ENCODE data around the gene EHMT1.

The EHMT1 gene

DNA sequence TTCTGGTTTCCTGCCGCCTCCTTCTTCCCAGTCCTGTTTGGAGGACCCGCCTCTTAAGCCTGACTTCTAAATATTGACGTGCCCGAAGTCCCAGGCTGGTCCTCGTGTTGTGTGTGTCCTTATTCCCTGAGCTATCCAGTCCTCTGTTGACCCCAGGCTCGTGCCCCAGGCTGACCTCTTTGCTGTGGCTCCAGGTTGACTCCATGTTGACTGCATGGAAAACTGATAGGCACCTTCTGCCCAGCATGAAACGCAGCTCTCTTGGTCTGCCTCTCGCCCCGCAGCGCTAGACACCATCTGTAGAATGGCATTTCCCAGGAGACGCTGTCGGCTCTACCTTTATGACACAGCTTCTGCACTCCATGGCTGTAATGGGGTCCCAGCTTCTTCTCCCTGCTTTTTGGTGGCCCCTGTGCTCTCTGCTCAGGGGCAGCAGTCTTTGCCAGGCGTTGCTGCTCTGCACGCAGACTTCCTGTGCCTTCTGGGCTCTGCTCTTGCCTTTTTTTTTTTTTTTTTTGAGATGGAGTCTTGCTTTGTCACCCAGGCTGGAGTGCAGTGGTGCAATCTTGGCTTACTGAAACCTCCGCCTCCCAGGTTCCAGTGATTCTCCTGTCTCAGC, 28.4 kb downstream of the EHMT1 start:
- no peak for DNase-seq (ENCODE audit: low spot score)

DNA sequence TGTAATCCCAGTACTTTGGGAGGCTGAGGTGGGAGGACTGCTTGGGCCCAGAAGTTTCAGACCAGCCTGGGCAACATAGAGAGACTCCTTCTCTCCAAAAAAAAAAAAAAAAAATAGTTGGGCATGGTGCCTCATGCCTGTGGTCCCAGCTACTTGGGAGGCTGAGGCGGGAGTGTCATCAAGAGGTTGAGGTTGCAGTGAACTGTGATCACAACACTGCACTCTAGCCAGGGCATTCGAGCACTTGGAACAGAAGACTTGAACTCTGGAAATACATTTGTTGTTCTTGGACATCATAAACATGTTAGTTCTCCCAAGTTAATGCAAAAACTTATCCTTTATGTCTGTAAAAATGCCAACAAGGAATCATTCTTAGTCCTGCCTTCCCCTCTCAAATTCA, 29.6 kb downstream of the EHMT1 start:
- no peak for DNase-seq (ENCODE audit: low spot score)

DNA sequence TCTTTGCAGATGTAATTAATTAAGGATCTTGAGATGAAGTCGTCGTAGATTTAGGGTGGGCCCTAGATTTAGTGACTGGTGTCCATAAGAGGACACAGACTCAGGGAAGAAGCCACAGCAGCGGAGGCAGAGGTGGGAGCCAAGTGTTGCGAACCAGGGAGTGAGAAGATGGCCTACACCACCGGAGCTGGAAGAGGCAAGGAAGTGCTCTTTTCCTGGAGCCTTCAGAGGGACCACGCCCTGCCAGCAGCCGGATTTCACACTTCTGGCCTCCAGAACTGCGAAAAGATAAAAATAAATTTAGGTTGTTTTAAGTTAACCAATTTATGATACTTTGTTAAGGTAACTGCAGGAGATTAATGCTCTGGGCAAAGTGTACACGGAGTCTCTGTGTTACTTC, 30.7 kb downstream of the EHMT1 start:
- no peak for DNase-seq (ENCODE audit: low spot score)

DNA sequence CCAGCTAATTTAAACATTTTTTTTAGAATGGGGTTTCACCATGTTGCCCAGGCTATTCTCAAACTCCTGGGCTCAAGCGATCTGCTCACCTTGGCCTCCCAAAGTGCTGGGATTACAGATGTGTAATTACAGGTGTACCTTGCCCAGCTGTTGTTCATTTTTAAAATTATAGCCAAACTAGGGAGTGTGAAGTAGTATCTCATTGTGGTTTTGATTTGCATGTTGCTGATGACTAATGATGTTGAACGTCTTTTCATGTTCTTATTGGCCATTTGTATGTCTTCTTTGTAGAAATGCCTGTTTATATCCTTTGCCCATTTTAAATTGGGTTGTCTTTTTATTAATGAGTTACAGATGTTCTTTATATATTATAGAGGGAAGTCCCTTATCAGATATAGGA, 31.5 kb downstream of the EHMT1 start:
- no peak for DNase-seq (ENCODE audit: low spot score)

DNA sequence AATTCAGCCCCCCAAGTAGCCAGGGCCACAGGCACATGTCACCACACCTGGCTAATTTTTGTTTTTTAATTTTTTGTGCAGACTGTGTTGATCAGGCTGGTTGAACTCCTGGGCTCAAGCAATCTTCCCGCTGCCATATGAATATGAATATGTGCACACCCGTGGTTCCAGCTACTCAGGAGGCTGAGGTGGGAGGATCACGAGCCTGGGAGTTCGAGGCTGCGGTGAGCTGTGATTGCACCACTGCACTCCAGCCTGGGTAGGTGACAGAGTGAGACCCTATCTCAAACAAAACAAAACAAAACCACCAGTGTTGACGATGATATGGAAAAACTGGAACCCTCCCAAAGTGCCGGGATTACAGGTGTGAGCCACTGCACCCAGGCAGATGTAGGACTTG, 32.0 kb downstream of the EHMT1 start:
- DNase-seq (ENCODE audit: low spot score), result no peak

DNA sequence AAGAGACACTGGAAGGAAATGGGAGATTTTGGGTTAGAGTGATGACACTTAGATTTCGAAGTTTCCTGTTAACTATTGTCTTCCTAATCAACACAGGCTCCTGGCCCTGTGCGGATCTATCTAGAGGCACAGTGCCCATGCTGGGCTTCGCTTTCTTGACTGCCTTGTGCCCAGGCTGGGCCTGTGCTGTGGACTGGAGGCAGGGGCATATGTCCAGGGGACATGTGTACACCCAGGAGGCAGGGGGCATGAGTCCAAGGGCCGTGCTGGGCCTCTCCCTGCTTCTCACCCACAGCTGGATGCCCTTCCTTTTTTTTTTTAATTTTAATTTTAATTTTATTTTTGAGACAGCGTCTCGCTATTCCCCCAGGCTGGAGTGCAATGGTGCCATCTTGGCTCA, 37.6 kb downstream of the EHMT1 start:
- DNase-seq (ENCODE audit: low spot score), result no peak

DNA sequence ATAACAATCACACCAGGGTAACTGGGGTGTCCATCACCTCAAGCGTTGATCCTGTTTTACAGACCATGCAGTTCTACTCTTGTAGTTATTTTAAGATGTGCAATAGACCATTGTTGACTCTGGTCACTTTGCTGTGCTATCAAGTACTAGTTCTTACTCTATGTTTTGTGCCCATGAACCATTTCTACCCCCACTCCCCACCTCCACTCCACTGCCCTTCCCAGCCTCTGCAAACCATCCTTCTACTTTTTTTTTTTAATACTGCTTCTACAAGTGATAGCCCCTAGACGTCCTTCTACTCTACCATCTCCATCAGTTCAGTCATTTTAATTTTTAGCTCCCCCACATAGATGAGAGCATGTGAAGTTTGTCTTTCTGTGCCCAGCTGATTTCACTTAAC, 38.8 kb downstream of the EHMT1 start:
- no peak for DNase-seq (ENCODE audit: low spot score)

DNA sequence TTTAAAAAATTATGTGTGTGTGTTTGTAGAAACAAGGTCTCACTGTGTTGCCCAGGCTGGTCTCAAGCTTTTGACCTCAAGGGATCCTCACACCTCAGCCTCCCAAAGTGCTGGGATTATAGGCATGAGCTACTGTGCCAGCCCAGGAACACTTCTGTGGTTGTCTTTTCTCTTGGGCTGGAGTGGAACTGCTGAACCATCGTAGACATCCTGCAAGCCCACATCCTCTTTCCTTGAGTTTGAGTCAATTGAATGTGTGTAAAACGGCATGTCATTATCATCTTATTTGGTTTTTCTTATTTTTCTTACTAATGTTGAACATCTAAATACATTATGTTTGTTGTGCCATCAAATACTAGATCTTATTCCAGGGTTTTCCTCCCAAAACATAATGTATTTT, 40.0 kb downstream of the EHMT1 start:
- no peak for DNase-seq (ENCODE audit: low spot score)

DNA sequence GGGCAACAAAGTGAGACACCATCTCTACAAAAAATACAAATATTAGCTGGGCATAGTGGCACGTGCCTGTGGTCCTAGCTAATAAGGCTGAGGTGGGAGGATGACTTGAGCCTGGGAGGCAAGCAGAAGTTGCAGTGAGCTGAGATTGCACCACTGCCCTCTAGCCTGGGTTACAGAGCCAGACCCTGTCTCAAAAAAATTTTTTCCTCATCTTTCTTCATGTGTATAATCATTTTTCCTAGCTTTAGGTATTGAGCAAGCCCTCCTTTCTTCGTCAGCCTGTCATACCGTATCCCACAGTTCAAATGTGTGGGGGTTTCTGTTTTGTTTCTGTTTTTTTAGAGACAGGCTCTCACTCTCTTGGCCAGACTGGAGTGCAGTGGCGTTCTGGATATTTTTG, 41.3 kb downstream of the EHMT1 start:
- no peak for DNase-seq (ENCODE audit: low spot score)

DNA sequence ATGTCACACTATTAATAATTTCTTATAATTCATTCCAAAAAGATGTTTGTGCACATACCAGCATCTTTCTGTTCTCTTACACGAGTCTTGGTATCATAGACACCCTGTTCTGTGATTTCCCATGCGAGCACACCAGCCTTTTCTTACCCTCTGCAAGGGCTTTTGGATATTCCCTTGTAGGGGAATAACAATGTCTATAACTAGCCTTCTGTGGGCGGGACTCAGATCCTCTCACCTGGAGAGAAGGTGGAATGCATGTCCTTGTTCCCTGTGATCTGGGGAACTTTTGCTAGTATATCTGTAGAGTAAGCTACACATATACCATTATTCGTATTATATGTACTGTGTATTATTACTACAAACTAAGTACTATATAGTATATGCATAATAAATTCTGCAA, 44.8 kb downstream of the EHMT1 start:
- no peak for DNase-seq (ENCODE audit: low spot score)

DNA sequence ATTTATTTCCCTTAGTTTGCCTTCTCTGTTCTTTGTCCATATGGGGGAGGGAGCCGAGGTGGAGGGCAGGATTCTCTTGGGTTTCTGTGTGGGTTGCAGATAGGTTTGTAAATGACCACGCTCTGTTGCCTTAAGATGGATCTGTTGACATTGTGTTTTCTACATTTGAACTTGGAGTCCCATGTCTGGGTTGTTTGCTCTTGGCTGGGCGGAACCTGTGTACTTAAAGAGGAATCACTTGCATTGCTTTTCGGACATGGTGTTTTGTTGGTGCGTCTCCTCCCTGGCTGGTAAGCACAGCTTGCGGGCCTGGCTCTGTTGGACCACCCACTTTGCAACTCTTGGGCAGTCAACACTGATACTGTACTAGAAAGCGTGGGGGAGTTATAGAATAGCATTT, 45.9 kb downstream of the EHMT1 start:
- DNase-seq (ENCODE audit: low spot score), result no peak

DNA sequence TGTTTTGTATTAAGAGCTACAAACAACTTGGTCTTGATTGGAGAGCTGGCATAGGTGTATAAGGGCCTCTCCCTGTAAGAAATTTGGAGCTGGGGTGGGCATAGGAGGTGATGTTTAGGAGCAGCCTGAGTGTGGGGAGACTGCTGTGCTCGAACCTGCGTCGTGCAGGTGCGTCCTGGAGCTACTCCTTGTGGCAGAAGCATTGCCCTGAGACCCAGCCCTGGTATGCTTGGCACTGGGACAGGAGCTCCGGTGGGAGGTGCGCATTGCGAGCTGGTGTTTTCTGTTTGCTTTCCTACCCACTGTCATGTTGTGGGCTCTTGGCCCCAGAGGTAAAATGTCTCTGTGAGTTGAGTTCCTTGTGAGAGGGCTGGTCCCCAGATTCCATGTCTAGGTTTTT, 46.4 kb downstream of the EHMT1 start:
- no peak for DNase-seq (ENCODE audit: low spot score)

DNA sequence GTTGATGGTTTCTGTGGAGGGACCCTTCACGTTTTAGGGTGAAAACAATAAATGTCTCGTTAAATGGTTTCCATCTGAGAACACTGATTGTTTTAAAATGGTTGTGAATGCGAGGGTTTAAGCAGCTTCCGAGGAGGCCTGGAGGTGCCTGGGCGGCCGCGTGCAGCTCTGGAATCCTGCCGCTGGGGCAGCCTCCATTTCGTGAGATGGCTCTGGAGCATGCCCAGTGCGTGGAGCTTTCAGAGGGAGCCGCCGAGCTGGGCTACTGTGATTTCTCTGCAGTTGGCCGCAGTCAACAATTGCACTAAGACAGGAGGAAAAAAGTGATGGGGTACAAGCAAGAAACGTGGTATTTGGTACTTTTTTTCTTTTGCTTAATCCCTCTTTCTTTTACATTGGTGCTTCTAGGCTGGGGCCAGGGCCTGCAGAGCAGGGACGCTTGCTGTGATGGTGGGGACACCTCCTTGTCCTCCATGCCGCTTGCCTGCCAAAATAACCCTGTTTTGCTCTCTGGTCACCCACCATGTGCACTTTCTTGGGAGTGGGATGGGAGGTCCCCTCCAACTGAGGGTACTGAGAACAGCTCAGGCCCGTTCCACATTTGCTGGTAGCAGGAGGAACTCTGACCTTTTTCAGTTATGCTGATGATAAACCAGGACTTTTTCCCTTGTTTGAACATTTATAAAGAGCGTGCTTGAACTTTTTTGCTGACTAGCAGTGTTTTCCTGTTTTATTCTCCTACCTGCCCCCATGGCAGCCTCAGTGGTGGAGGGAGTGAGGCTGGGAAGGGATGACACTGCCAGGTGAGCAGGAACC, 47.1 kb downstream of the EHMT1 start:
- DNase-seq (ENCODE audit: low spot score), result no peak

DNA sequence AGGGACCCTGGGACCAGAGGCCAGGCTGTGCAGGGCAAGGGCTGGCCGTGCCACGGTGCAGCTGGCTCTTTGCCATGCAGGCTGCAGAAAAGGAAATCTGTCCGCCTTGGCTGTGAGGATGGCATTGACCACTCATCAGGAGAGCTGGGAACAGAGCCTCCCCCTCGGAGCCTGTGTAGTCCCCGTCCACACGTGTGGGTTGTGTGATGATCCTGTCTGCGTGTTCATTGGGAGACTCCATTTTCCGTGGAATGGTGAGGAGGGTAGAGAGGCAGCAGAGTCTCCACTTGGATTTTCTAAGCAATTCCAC, 47.7 kb downstream of the EHMT1 start:
- no peak for DNase-seq (ENCODE audit: low spot score)

DNA sequence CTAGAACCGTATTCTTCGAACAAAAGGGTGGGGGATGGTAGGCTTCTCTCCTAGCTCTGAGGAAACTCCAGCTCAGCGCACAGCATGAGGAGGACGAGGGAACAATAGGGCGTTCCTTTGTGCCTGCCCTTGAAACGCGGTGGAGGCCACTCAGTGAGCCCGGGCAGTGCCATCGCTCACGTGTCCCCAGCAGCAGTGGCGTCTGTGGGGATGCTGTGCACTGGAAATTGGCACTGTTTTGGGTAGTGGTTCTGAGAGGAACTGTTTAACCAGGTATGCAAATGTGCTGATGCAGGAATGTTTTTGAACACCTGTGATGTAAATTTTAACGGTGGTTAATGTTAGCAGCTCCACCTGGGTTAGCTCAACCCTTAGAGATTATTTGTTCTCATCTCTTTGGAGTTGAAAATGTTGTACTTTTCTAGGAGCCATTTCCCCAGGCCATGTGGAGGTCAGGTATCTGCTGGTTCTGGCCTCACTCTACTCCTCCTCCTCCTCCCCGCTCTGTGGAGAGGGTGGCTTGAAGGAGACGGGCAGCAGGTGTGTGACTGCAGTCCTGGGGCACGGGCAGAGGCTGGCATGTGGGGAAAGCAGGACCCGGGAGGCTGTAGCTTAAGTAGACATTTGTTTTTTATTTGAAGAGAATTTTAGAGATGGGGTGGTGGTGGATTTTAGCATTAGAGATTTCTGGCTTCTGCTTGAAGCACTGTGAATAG, 48.3 kb downstream of the EHMT1 start:
- DNase-seq (ENCODE audit: low spot score), result peak; percentile 79

DNA sequence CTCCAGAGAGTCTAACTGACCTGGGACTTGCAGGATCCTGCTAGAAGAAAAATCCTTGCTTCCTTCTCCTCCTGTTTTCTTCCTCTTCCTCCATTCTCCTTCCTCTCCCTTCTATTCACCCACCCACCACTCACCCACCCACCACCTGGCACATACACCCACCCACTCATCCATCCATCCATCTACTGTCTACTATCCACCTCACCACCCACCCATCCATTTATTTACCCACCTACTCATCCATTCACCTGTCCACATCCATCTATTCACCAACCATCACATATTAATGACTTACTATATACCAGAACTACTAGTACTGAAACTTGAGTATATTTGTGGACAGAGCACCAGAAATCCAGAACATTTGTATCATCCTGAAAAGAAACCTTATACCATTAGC, 49.4 kb downstream of the EHMT1 start:
- DNase-seq (ENCODE audit: low spot score), result no peak

DNA sequence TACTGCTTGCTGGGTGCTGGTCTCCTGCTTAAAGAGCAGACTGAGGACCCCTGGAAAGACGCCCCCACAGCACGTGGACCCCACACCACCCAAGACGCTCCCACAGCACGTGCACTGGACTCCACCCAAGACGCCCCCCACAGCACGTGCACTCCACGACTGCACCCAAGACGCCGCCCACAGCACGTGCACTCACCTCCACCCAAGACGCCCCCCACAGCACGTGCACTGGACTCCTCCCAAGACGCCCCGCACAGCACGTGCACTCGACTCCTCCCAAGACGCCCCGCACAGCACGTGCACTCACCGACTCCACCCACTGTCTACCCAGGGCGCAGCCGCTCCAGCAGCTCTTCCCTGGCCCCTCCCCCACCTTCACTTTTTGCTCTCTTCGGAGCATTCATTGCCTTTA, 50.5 kb downstream of the EHMT1 start:
- DNase-seq (ENCODE audit: low spot score), result no peak

DNA sequence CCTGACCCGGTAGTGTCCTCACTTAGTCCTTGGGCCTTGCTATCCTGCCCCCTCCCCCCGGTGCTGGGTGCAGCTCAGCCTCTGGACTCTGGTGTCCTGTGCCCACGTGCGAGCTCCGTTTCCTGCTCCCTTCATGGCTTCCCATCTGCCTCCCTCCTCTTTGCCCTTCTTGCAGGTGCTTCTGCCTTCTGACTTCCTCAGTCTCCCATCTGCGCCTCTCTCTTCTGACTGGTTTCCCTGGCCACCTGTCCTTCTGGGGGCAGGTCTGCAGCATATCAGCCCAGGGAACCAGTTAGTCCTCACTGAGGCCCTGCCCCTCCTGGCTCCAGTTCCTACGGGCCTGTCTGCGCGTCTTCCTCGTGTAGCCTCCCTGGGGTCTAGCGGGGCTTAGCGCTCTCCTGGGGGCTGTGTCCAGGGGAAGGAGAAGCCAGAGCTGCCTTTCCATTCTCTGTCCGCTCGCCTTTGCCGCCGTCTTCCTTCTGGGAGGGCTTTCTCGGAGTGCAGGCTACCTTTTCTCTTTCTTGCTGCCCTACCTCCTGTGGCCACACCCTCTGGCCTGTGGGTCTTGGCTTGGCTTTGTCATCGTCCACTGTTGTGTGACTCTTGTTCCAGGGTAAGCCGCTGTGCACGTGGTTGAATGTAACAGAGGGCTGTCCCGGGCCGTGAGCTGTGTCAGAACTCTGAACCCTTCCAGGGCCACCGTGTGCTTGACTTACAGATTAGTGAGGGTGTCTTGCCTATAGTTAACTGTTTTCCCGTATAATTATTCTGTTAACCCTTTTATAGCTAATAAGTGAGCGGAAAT, 51.8 kb downstream of the EHMT1 start:
- no peak for DNase-seq (ENCODE audit: low spot score)

DNA sequence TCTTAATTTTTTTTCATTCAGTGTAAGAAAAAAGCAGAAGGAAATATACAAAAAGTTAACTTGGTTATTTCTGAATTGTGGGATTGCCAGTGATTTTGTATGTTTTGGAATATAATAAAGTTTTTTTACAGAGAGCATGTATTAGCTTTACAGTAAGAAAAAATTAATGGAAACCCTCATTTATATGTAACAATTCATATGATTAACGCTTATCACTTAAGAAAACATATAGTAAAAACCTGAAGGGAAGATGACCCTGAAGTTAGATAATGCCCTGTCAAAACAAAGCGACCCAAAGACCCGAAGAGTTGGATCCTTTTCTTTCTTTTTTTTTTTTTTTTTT, 52.4 kb downstream of the EHMT1 start:
- DNase-seq (ENCODE audit: low spot score), result no peak

DNA sequence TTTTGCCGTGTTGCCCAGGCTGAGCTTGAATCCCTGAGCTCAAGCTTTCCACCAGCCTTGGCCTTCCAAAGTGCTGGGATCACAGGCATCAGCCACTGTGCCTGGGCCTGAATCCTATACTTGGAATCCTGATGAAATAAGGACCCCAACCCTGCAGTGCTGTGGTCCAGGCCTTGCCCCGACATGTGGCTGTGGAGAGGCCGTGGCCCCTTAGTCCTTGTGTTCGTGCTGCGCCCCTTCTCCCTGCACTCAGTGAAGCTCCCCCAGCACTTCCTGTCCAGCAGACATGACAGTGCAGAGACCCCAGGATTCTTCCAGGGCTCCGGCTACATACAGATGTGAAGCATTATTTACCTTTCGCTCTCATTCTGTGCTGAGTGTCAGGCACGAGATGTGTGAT, 52.9 kb downstream of the EHMT1 start:
- DNase-seq (ENCODE audit: low spot score), result no peak

DNA sequence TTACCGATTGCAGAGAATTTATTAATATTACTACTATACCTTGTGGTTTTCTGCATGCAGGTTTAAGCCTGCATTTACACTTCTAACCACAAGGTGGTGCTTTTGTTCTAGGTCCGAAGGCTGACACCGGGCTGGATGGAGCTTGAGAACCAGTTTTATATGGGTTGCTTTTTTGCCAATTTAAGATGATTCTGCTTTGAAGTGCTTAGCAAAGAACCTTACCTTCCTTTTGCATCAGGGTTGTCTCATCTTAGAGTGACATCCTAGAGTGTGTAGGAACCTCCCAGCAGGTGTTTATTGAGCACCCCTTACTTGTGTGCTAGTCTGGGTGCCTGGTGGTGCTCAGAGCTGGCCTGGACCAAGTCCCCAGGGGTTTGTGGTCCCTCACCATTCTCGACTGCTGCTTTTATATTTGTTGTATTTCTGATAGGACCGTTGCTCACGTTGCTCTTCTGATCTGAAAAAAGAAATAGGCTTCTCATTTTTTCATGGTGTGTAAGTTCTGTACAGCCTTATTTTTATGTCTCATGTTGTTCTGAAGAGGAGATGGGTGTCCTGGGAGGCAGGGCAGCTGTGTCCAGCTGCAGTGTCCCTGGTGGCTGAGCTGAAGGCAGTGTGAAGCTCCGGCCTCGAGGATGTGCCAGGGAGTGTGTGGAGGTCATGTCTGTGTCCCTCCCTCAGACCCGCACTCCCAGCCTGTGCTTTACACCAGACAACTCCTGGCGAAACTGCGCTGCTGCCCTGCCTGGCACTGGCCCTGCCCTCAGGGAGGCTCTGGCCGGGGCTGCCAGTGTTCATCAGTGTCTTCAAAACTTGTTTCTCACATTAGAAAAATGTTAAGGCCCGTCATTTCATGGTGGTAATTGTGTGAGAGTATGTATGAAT, 54.3 kb downstream of the EHMT1 start:
- DNase-seq (ENCODE audit: low spot score), result peak; percentile 82

DNA sequence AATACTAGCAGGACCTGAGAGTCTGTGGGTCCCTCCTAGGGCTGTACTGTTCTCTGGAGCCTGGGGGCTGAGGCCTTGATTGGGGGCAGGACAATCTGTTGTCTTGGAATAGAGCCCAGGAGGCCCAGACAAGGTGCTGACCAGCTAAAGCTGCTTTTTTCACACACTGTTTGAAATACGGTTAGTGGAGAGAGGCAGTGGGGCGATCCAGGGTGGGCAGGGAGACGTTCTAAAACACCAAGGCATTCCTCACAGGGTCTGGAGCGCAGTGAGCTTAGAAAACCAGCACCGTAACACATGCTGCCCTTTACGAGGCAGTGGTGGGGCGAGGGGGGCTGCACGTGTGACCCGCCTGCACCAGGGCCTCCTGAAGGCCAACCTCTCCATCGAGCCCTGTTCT, 55.1 kb downstream of the EHMT1 start:
- DNase-seq (ENCODE audit: low spot score), result no peak
